Prostate gland (tissue), 2 donors: ENCODE results near the gene MAPK8IP3.

Source experiments
- POLR2AphosphoS5 ChIP-seq: sonication (generic); formaldehyde crosslinking; IDR thresholded peaks from one replicate; pipeline ENCODE4 v1.6.1; 2017; ENCODE audit warnings: antibody characterized with exemption
- TF ChIP-seq, protein P1 (sequence below), 4 experiments: fragments of 200-600 bp in 2 of 4; fragments of 450-650 bp in 2 of 4; sonication (generic) in 2 of 4; IDR thresholded peaks; 1 replicate in 3 of 4; 2 replicates in 1 of 4; pipeline ENCODE4 v1.5.1; 2016 to 2019; ENCODE audit warnings: antibody characterized with exemption in 4 of 4, mild to moderate bottlenecking in 2 of 4, moderate library complexity in 2 of 4

DNA sequence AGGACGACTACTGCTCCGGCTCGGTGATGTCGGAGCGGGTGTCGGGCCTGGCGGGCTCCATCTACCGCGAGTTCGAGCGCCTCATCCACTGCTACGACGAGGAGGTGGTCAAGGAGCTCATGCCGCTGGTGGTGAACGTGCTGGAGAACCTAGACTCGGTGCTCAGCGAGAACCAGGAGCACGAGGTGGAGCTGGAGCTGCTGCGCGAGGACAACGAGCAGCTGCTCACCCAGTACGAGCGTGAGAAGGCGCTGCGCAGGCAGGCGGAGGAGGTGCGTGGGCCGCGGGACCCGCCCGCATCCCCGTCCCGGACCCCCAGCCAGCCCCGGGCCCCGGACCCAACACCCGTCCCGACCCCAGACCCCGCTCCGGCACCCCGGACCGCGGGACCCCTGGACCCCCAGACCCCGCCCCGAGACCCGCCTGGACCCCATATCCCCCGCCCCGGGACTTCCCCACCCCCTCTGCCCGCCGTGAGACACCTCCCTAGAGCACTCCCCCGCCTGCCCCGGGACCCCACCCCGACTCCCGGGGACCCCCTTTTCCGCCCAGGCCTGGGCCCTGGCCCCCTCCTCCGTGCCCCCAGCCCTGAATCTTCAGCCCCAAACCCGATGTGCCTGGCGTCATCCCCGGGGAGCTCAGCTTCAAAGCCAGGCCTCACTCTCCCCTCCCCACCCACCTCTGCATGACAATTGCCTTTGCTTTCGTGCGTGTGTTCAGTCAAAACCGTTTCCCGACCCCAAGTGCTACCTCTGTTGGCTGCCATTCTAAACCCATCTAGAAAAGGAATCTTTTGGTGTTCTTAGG, 594 bp downstream of the MAPK8IP3 start:
- TF ChIP-seq, protein P1, sequence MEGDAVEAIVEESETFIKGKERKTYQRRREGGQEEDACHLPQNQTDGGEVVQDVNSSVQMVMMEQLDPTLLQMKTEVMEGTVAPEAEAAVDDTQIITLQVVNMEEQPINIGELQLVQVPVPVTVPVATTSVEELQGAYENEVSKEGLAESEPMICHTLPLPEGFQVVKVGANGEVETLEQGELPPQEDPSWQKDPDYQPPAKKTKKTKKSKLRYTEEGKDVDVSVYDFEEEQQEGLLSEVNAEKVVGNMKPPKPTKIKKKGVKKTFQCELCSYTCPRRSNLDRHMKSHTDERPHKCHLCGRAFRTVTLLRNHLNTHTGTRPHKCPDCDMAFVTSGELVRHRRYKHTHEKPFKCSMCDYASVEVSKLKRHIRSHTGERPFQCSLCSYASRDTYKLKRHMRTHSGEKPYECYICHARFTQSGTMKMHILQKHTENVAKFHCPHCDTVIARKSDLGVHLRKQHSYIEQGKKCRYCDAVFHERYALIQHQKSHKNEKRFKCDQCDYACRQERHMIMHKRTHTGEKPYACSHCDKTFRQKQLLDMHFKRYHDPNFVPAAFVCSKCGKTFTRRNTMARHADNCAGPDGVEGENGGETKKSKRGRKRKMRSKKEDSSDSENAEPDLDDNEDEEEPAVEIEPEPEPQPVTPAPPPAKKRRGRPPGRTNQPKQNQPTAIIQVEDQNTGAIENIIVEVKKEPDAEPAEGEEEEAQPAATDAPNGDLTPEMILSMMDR (IDR thresholded peaks at IDR 0.05), result no peak
- TF ChIP-seq POLR2AphosphoS5, result no peak
